Hematopoietic multipotent progenitor cell treated with erythropoietin and hydrocortisone succinate and interleukin-3 and kit ligand, for 4 days (in vitro differentiated cells): Measurements from ENCODE around the gene CACNG4.

Experiments
- DNase-seq: peaks from one replicate; pipeline ENCODE4 v3.0.0-alpha.2; 2015

CACNG4 gene

DNA sequence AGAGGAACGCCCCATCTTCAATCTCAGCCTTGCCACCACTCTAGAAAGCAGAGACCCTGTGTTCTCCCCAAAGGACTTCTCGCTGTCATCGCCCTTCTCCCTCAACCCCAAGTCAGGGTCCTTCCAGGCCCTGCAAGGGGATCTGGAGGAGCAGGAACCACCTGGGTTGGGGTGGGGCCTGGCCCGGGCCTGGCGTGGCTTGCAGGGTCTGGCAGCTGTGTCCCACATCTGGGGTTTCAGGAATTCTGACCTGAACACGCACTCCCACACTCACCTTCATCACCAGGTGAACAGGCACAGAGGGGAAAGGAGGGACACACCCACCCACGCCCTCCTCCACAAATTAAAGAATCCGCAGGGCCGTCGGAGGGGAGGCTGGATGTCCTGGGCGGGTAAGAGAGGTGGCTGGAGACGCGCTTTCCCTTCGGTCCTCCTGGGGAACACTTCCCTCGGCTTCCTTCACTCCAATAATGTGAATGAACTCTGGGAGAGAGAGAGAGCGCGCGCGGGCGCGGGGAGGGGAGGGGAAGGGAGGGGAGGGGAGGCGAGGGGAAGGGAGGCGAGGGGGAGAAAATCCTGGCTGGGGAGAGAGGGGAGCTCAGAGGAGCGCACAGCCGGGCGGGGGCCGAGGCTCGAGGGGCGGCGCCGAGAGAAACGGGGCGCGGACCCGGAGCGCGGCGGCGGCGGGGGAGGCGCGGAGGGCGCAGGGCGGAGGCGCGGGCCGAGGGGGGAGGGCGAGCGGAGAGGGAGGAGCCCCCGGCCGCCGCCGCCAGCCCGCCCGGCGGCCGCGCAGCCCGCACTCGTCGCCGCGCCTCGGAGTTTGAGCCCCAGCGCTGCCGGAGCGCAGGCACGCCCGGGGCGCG lies at the start of gene CACNG4:
Gene CACNG4 (plus strand): TSS at position 799 of the 863 bp plus-strand sequence. CDS start 205 bp downstream, outside the sequence.
- no peak for DNase-seq

DNA sequence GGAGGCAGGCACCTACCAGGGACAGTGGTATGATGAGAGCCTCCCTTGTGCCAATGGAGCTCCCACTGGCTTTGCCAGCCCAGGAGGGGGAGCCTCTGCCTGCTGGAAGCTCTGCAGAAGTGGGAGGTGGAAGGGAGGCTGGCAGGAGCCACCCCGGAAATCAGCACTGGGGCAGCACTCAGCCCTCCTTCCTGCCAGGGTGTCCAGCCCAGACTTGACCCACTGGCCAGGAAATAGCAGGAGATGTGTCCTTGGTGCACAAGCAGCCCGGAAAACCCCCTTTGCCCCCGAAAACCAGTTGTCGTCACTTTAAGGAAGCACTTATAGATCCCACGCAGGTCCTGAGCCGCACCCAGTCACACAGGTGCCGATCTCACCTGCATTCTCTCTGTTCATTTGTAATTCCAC lies 49.3 kb upstream of the CACNG4 start:
- DNase-seq, result peak; percentile 21

DNA sequence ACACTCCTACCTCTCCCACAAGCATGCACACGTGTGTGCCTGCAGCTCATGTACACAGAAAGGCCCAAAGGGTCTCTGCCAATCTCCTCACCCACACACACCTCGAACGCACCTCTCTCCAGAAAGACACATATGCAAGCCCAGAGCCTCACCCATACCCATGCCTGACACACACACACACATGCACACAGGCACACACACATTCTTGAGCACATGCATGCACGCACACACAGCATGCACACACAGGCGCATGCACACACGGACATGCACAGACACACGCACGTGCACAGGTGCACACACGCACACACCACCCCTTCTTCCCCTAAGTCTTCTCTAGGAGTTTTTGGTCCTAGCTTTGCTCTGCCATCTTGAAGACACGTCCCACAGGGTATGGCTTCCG lies 48.7 kb upstream of the CACNG4 start:
- no peak for DNase-seq

GRCh38 chr17:66916946-66917345 lies 47.6 kb upstream of the CACNG4 start:
- no peak for DNase-seq

DNA sequence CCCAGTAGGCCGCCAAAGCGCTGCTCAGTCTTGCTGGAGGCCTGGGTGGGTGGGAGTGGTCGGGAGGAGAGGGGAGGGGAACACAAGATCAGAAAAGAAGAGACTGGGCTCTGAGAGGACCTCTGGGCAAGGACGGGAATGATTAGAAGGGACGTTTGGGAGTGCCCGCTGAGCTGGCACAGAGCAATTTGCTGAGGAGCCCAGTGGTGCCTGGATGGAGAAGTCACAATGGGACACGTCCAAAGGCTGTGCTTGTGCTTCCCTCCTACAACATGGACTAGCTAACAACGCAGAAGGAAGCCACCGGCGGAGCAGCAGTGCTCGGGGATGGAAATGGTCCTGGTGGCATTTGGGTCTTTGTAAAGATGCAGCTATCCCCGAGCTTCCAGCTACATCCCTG lies 45.6 kb upstream of the CACNG4 start:
- DNase-seq, result no peak

GRCh38 chr17:66920435-66920834 lies 44.1 kb upstream of the CACNG4 start:
- DNase-seq, result no peak

DNA sequence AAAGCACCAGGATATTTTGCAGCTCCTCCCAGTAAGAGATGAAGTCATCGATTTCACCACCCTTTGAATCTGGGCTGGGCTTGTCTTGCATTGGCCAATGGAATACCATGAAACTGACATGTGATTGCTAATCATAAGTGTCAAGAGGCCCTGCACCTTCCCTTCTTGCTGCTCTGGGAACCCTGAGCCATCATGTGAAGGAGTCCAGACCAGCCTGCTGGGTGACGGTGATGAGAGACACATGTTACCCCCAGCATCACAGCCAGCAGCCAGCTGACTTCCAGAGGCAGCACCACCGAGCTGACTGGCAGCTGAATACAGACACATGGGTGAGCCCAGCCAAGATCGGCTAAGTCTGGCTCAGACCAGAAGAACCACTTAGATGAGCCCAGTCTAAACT lies 43.6 kb upstream of the CACNG4 start:
- no peak for DNase-seq

DNA sequence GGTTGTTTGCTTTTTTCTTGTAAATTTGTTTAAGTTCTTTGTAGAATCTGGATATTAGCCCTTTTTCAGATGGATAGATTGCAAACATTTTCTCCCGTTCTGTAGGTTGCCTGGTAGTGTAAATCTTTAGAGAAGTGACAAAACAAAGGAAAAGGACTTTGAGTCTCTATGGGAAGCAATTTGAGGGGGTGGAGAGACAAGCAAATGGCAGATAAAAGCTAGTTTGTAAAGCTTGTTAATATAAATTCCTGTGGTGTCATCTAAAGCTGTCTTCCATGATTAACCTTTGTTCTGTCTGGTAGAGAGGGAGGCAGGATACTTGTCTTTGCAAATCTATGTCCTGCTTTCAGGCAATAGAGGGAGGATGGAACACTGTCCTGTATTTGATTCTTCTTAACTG lies 40.6 kb upstream of the CACNG4 start:
- no peak for DNase-seq

DNA sequence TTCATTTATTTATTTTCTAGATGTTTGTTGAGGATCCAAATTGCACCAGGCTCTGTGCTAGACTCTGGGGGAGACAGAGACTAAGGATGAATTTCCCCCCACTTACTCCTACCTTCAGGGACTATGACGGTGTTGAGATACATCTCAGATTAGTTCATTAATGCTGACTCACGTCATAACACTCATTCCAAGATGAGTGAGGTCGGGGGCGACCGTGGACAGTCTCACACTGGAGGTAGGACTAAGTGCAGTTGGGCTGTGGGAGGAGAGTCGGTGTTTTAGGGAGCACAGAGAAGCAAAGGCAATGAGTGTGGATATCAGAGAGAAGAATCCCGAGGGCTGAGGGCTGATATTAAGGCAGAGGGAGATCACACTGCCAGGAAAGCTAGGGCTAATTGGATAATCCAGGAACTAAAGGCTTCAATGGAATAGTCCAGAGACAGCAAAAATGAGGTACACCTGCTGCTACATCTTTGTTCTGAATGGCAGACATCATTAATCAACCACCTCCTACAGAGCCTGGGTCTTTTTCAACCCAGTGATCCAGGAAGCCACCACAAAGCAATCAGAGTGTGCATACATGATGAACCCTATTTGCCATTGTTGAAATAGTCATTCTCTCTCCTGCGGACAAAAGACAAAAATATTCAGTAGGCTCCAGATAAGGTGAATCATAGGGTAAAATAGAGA lies 38.6 kb upstream of the CACNG4 start:
- DNase-seq, result no peak

- DNase-seq, result no peak
Measured at GRCh38 chr17:66928949-66929348, 35.6 kb upstream of the CACNG4 start.

DNA sequence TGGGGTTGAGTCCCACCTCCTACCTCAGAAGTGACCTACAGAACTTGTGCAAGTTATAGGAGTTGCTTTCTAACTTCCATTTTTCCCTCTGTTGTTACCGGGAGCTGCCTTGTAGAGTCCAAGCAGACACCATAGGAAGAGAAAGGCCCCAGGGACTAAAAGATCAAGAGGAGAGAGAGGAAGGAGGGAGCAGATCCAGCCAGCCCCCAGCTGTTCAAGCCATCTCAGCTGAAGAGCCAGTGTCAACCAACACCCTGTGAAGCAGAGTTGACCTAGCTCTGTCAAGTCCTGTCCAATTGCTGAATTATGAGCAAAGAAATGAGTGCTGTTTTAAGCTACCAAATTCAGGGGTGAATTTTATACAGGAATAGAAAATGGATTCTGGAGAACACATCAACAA lies 34.9 kb upstream of the CACNG4 start:
- DNase-seq, result no peak

- DNase-seq, result peak; percentile 10
Measured at GRCh38 chr17:66930933-66931332, 33.6 kb upstream of the CACNG4 start.

GRCh38 chr17:66932311-66932710 lies 32.2 kb upstream of the CACNG4 start:
- DNase-seq, result no peak

GRCh38 chr17:66934040-66934439 lies 30.5 kb upstream of the CACNG4 start:
- DNase-seq, result no peak

GRCh38 chr17:66935717-66936116 lies 28.8 kb upstream of the CACNG4 start:
- no peak for DNase-seq

- no peak for DNase-seq
Measured at GRCh38 chr17:66938656-66939055, 25.9 kb upstream of the CACNG4 start.

- DNase-seq, result no peak
Measured at GRCh38 chr17:66939461-66940114, 24.9 kb upstream of the CACNG4 start.

DNA sequence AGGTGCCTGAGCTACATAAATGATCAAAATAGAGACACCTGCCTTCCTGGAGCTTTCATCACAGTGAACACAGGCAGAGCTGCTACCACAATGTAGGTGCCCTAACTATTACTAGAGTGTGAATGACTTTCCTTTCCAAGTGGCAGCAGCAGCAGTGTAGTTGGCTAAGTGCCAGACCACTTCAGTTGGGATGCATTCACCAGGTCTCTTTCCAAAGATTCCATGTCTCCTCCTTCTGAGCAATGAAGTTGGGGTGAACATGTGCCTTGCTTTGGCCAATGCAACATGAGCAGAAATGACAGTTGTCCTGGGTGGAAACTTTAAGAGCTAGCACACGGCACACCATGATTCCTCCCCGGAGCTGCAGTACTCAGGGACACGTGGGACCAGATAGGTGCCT lies 23.3 kb upstream of the CACNG4 start:
- DNase-seq, result no peak

DNA sequence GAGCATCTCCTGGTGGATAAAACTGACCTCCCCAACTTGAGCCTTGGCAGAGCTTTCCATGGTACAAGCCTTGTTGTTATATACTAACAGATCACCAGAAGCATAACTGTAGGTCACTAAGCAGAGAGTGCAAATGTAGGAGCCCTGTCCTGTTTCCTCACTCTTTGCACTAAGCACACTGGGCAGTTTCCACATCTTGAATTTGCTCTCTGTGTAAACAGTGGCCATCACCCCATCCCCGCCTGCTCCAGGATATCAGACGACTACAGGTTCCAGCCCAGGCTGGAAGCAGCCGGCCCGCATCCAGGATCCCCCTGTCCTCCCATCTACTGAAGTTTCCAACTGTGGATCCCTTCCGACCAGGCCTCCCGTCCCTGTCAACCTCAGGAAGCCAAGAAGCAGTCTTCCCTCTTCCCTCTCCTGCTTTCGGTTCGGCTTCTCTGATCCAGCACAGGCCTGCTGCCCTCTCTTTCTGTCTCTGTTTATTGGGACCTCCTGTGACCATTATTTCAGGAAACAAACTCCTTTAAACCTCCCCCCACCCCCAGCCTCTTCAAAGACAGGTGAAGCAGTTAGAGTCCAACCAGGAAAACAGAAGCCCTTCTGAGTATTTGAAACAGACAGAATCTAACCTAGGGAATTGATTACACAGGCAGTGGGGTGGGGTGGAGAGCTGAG lies 22.6 kb upstream of the CACNG4 start:
- no peak for DNase-seq

GRCh38 chr17:66942451-66943264 lies 21.8 kb upstream of the CACNG4 start:
- DNase-seq, result peak; percentile 16

- DNase-seq, result no peak
Measured at GRCh38 chr17:66943484-66943883, 21.0 kb upstream of the CACNG4 start.
